Urothelium cell line (cell line): Measurements from ENCODE around the gene ALCAM.

Experiments
- DNase-seq: peaks from one replicate; pipeline ENCODE4 v3.0.0; 2011; ENCODE audit warnings: low spot score, mixed read lengths
- FAIRE-seq: peaks from 2 replicates; lab custom pipeline; 2011; peaks lifted over from hg19 to GRCh38; lab: Jason Lieb, UNC

The ALCAM gene

GRCh38 chr3:105366326-105367062 is at the start of gene ALCAM:
Gene ALCAM (plus strand): TSS chr3:105366909.
- DNase-seq (peak; percentile 93), FAIRE-seq (peak; percentile 82)

DNA sequence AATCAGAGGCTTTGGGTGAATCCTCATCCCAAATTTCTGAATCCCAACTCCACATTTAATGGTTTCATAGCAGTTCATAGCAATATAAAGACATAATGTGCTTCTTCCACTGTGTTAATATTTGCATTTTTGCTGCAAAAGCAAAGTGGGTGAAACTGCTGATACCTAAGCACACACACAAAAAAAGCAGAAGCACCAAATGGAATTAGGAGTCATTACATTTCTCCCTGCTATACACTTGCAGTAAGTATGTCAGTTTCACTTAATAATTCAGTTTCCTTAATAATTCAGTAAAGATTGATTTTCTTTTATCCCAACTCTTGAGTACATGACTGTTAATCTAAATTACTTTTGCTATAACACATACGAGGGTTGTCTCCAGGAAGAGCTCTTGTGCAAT is 48.9 kb upstream of the ALCAM start:
- no peak for DNase-seq

DNA sequence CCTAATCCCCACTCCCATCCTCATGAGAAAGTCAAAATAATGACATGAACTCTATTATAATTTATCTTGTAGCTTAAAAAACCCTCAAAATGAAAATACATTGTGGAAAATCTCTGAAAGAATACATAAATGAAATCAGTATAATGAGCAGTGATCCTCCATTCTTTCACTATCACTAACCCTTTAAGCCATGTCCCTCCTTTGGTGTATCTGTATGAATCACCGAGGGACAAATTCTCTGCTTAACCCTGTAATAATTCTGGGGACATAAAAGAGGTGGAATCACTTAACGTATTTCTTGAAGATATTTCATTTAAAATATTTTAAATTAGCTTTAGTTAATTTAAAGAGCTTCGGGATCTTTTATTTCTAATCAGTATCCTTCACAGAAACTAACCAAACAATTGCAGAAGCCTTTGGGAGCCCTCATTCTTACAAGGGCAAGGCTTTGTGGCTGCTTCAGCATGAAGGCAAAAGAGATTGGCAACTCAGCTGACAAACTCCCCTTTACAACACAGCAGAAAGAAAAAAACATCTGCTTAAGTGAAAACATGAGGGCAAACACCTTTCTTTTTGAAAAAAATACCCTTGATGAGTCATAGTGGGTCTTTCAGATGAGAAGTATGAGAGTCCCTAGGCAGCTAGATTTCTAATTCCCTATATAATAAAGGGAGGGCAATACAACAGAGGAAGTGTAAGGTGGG is 44.0 kb upstream of the ALCAM start:
- FAIRE-seq (no peak), DNase-seq (no peak)

More for the DNA sequence above, 48.9 kb upstream of the ALCAM start:
- no peak for FAIRE-seq

GRCh38 chr3:105323274-105323599 is 43.5 kb upstream of the ALCAM start:
- DNase-seq (no peak), FAIRE-seq (no peak)

GRCh38 chr3:105324951-105325350 is 41.8 kb upstream of the ALCAM start:
- DNase-seq (no peak), FAIRE-seq (no peak)

- DNase-seq = no peak
- no peak for FAIRE-seq
Observed at GRCh38 chr3:105327662-105328337, 38.9 kb upstream of the ALCAM start.

GRCh38 chr3:105328338-105328730 is 38.4 kb upstream of the ALCAM start:
- no peak for FAIRE-seq
- no peak for DNase-seq

- DNase-seq (no peak), FAIRE-seq (no peak)
Observed at GRCh38 chr3:105332961-105333360, 33.7 kb upstream of the ALCAM start.

DNA sequence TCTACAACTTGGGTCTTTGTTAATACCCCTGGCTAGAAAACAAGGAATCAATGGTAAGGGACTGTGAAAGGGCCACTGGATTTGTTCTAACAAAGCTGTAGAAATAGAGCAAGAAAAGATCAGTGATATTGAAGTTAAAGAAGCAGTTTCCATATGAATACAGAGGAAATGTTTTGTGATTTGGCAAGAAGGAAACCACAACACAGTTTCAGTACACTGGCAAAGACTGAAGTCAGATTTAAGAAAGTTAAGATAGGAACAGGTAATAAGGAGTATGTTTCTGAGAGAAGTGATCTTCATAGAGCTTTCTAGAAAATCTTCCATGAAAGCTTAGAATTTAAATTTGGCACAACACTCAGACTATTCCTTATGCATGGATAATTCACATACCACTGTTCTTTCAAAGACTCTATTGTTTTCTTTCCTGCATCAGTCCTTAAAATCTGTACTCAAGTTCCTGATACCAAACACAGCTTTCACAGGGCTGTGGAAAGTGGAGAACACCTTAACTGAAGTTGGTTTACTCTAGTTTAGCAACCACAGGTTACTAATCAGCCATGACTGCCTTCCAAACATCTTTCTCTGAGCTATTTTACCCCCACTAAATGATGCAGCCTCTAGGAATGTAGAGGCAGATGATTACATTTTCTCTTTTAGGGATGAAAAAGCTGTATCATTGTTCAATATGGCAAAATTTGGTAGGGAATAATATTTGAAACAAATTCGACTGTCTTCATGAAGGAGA is 32.4 kb upstream of the ALCAM start:
- no peak for DNase-seq

GRCh38 chr3:105339946-105340345 is 26.8 kb upstream of the ALCAM start:
- DNase-seq (no peak), FAIRE-seq (no peak)

More for the DNA sequence above, 32.4 kb upstream of the ALCAM start:
- FAIRE-seq = no peak

GRCh38 chr3:105343991-105344390 is 22.7 kb upstream of the ALCAM start:
- FAIRE-seq = peak; percentile 30
- DNase-seq = no peak

DNA sequence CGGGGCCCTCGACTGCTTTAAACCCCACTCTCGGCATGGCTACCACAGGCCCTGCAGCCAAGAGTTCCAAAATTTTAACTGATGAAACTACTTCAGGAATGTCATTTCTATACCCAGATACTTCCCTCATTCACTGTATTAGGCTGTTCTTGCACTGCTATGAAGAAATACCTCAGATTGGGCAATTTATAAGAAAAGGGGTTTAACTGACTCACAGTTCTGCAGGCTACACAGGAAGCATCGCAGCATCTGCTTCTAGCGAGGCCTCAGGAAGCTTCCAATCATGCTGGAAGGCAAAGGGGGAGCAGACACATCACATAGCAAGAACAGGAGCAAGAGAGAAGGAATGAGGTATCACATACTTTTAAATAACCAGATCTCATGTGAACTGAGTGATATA is 21.6 kb upstream of the ALCAM start:
- FAIRE-seq = no peak
- no peak for DNase-seq

- FAIRE-seq (no peak), DNase-seq (no peak)
Observed at GRCh38 chr3:105347625-105348302, 18.9 kb upstream of the ALCAM start.

DNA sequence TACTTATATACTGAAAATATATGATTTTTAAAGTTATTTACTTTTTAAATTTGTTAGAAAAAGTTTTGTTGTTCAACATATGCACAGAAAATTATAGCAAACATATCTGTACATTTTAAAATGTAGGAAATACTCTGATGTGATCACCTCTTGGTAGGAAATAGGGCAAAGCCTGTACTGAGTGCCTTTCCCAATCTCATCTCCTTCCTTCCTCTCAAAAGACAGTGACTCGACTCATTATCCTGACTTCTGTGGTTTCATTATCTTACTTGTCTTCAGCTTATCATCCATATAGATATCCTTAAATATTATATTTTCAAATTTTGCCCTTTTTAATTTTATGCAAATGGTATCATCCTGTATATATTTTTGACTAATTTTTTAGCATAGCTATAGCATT is 18.4 kb upstream of the ALCAM start:
- FAIRE-seq (no peak), DNase-seq (no peak)

DNA sequence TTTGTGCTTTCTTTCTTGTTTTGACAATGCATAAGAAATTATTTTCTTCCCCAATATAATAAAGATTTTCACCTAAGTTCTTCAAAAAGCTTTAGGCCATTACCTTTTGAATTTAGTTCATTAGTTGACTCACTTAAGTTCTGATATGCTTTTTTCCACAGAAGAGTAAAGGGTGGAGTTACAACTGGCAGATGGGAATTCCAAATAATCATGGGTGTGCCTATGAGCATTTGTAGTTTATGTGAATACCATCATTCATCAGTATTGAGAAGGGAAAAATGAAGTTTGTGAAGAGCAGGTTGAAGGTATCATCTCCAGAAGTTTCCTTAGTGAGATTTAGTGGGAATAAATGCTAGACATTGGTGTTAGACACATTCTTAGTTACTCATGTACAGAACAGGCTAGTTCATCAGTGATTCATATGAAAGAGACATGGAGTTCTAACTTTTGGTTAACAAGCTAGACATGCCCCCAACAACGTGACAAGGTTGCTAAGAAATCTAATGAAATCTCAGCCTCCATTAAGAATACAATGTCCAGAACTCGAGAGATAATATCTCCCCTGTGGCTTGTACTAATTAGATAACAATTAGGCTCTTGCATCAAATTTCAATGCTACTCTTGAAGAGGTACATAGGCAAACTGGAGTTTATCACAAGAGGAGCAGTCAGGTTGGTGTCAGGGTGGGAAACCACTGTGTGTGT is 16.9 kb upstream of the ALCAM start:
- DNase-seq = no peak
- peak; percentile 27 for FAIRE-seq

DNA sequence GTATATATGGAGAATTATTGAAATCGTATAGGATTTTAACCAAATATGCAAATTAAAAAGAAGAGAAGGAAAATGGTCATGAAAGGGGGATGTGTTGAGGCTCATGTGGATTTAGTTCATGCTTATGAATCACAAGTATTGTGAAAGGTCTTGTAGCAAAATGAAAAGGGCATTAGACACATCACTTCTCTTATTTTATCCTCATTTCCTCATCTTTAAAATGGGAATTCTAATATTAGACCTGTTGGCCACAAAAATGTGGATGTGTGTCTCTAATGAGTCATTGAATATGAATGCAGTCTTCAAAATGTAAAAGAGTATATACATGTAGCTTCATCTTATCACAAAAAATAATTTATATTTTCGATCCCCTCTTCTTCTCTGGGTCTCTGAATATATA is 14.9 kb upstream of the ALCAM start:
- DNase-seq = no peak
- no peak for FAIRE-seq

- FAIRE-seq (no peak), DNase-seq (no peak)
Observed at GRCh38 chr3:105352976-105353375, 13.7 kb upstream of the ALCAM start.

DNA sequence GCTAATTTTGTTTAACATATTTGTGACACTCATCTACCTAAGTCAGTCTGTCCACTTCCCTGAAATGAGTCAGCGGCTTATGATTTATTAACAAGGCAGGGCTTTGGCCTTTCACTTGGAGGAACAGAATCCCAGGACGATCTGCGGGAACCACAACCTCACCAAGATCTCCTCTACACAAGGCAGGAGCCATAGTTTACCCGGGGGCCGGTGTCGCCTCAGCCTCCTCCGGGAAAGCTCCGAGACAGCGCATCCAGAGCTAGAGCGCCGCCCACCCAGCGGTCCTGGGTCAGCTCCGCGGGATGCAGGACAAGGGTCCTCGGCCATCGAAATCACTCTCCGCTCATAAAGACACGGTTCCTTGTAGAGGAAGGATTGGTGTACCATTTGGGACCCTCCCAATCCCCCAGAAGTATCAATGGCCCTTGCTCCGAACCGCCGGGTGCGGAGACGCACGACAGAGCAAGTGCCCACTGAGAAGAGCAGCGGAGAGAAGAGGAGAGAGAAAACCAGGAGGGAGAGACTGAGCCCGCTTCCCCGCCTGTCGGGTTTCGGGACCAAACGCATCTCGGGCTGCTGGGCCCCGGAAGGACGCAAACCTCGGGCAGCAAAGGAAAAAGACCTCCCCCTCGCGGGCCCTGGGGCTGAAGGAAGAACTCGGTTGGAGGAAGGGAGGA is 13.1 kb upstream of the ALCAM start:
- DNase-seq (no peak), FAIRE-seq (no peak)

DNA sequence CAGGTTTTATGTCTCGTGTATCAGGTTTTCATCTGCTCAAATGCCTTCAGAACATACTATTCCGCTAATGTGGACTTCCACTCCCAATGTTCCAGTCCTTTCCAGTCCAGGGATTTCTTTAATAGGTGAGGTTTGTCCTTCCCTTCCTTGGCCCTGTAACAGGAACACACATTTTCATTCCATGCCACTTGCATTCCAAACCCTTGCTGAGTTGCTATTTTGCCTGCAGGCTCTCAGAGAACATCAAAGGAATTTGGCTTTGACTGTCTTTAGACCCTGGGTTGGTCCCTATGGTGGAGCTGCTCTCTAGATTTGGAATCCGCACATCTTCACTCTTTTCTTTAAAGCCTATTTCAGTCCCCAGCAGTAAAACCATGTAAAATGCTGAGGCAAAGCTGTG is 12.3 kb upstream of the ALCAM start:
- DNase-seq (no peak), FAIRE-seq (no peak)
